HepG2 (cell line): ENCODE results near the gene JMJD1C.

Experiments used
- POLR2AphosphoS5 ChIP-seq: IDR thresholded peaks from 2 replicates; pipeline ENCODE4 v1.6.1; 2012; ENCODE audit warnings: low read depth, low read length
- SETDB1 ChIP-seq: sonication (generic); formaldehyde crosslinking; IDR thresholded peaks from 2 replicates; pipeline ENCODE4 v1.5.1; 2020; ENCODE audit warnings: missing genetic modification reagents, mild to moderate bottlenecking, borderline replicate concordance
- SP4 ChIP-seq: sonication (generic); formaldehyde crosslinking; IDR thresholded peaks from 2 replicates; pipeline ENCODE4 v1.8.1; 2023; ENCODE audit warnings: mild to moderate bottlenecking, missing genetic modification reagents
- TCF7L2 ChIP-seq: IDR thresholded peaks from 2 replicates; pipeline ENCODE4 v1.6.1; 2011; ENCODE audit warnings: mild to moderate bottlenecking, low read depth, low read length, moderate library complexity
- ZBTB1 ChIP-seq: sonication (generic); formaldehyde crosslinking; IDR thresholded peaks from 2 replicates; pipeline ENCODE4 v1.4.0; 2020; ENCODE audit warnings: missing genetic modification reagents, borderline replicate concordance
- ZNF20 ChIP-seq: sonication (generic); formaldehyde crosslinking; IDR thresholded peaks from 2 replicates; pipeline ENCODE4 v1.4.0; 2020; ENCODE audit warnings: mild to moderate bottlenecking, moderate library complexity, missing genetic modification reagents
- ZNF558 ChIP-seq: sonication (generic); formaldehyde crosslinking; IDR thresholded peaks from 2 replicates; pipeline ENCODE4 v1.9.0; 2022; ENCODE audit warnings: mild to moderate bottlenecking, missing genetic modification reagents, borderline replicate concordance
- ZNF883 ChIP-seq: sonication (generic); formaldehyde crosslinking; IDR thresholded peaks from 2 replicates; pipeline ENCODE4 v1.5.1; 2020; ENCODE audit warnings: mild to moderate bottlenecking, missing genetic modification reagents; ENCODE audit errors: not compliant biosample characterization
- TF ChIP-seq, protein P1 (sequence below): sonication (generic); formaldehyde crosslinking; IDR thresholded peaks from 2 replicates; pipeline ENCODE4 v1.5.0; 2020; ENCODE audit warnings: mild to moderate bottlenecking, missing genetic modification reagents, moderate library complexity

DNA sequence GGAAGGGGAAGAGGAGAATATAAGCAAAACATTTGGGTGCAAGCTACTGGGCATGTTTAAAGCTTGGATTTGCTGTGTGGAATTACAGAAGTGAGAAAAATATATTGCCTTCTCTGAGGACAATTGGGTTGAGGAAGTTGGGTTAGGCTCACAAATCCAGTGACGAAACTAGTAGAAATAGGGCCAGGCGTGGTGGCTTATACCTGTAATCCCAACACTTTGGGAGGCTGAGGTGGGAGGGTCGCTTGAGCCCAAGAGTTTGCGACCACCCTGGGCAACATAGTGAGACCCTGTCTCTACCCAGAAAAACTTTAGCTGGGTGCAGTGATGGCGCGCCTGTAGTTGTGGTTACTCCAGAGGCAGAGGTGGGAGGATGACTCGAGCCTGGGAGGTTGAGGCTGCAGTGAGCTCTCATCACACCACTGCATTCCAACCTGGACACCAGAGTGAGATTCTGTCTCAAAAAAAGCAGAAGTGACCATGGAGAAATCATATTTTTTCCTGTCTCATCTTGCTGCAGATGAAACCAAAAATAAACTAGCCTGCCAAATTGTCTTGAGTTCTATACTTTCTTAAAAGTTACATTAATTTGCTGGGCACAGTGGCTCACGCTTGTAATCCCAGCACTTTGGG, 310.3 kb downstream of the JMJD1C start:
- TF ChIP-seq SP4 (CRISPR knock-in tag) (no peak), POLR2AphosphoS5 (no peak), ZNF883 (no peak), ZNF20 (no peak), SETDB1 (CRISPR knock-in tag) (no peak), ZNF558 (CRISPR knock-in tag) (no peak), TCF7L2 (no peak), ZBTB1 (CRISPR knock-in tag) (no peak)
- TF ChIP-seq, protein P1, sequence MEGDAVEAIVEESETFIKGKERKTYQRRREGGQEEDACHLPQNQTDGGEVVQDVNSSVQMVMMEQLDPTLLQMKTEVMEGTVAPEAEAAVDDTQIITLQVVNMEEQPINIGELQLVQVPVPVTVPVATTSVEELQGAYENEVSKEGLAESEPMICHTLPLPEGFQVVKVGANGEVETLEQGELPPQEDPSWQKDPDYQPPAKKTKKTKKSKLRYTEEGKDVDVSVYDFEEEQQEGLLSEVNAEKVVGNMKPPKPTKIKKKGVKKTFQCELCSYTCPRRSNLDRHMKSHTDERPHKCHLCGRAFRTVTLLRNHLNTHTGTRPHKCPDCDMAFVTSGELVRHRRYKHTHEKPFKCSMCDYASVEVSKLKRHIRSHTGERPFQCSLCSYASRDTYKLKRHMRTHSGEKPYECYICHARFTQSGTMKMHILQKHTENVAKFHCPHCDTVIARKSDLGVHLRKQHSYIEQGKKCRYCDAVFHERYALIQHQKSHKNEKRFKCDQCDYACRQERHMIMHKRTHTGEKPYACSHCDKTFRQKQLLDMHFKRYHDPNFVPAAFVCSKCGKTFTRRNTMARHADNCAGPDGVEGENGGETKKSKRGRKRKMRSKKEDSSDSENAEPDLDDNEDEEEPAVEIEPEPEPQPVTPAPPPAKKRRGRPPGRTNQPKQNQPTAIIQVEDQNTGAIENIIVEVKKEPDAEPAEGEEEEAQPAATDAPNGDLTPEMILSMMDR, result no peak
